ENCODE data around the gene DACT2. TPM values are rescaled to one million over a fixed set of nuclear protein-coding genes. Genes with fewer than 3 reads are reported as not detected.
"Not testable (repeated sequence)": the region's sequence is repeated elsewhere in the genome, so short reads cannot be mapped to it uniquely, and the experiment has no call there.

Gene DACT2
- total RNA-seq, 1 experiment from 2014 or later = not detected

GRCh38 chr6:168315596-168315995, 4.0 kb downstream of the DACT2 start:
- ChIA-PET POLR2A (no interaction called here), CTCF (no interaction called here)
- Mint-ChIP-seq H3K27ac (ENCODE audit: low read depth, unreplicated experiment) (no peak overlapping the region), H3K27me3 (ENCODE audit: insufficient read depth, unreplicated experiment) (peaks cover 25% of the 10 kb centered on the region), H3K36me3 (ENCODE audit: insufficient read depth, unreplicated experiment) (no peaks in the 10 kb centered on the region), H3K9me3 (ENCODE audit: unreplicated experiment) (no peaks in the 10 kb centered on the region), H3K4me3 (ENCODE audit: unreplicated experiment) (no peak overlapping the region), H3K4me1 (ENCODE audit: insufficient read depth, unreplicated experiment) (no peaks in the 10 kb centered on the region)
- DNase-seq (ENCODE audit: unreplicated experiment) = no peak
- TF ChIP-seq CTCF (IDR thresholded peaks at IDR 0.05; ENCODE audit: unreplicated experiment) = no peak
- intact Hi-C loops (cut with micrococcal nuclease) = no loop called here
- BruUV-seq (replicated peaks) = no TSS peak

- no peaks in the 10 kb centered on the region for H3K9me3 Mint-ChIP-seq (ENCODE audit: unreplicated experiment)
- ChIA-PET CTCF (interaction anchor here (0.6 kb wide), 1 partner anchor 29 kb away, joined by 3 read pairs; no protein-coding TSS in a partner anchor), POLR2A (interaction anchor here (0.9 kb wide), 1 partner anchor 28 kb away, joined by 3 read pairs; no protein-coding TSS in a partner anchor)
- no peaks in the 10 kb centered on the region for H3K36me3 Mint-ChIP-seq (ENCODE audit: insufficient read depth, unreplicated experiment)
- H3K27me3 Mint-ChIP-seq (ENCODE audit: insufficient read depth, unreplicated experiment) = peaks cover 25% of the 10 kb centered on the region
- TF ChIP-seq CTCF (IDR thresholded peaks at IDR 0.05; ENCODE audit: unreplicated experiment) = no peak
- intact Hi-C loops (cut with micrococcal nuclease) = no loop called here
- no TSS peak for BruUV-seq (replicated peaks)
- no peaks in the 10 kb centered on the region for H3K4me1 Mint-ChIP-seq (ENCODE audit: insufficient read depth, unreplicated experiment)
- H3K27ac Mint-ChIP-seq (ENCODE audit: low read depth, unreplicated experiment) = no peak overlapping the region
- H3K4me3 Mint-ChIP-seq (ENCODE audit: unreplicated experiment) = no peak overlapping the region
- DNase-seq (ENCODE audit: unreplicated experiment) = peak; percentile 72
Measured at GRCh38 chr6:168314948-168315347, 4.6 kb downstream of the DACT2 start.

- H3K9me3 Mint-ChIP-seq (ENCODE audit: unreplicated experiment) = no peaks in the 10 kb centered on the region
- H3K27me3 Mint-ChIP-seq (ENCODE audit: insufficient read depth, unreplicated experiment) = peaks cover 25% of the 10 kb centered on the region
- H3K4me3 Mint-ChIP-seq (ENCODE audit: unreplicated experiment) = no peak overlapping the region
- no TSS peak for BruUV-seq (replicated peaks)
- H3K36me3 Mint-ChIP-seq (ENCODE audit: insufficient read depth, unreplicated experiment) = no peaks in the 10 kb centered on the region
- no peak for TF ChIP-seq CTCF (IDR thresholded peaks at IDR 0.05; ENCODE audit: unreplicated experiment)
- H3K4me1 Mint-ChIP-seq (ENCODE audit: insufficient read depth, unreplicated experiment) = no peaks in the 10 kb centered on the region
- ChIA-PET CTCF (interaction anchor here (0.6 kb wide), 2 partner anchors 28 to 274 kb away, joined by 3 to 5 read pairs; no protein-coding TSS in a partner anchor), POLR2A (interaction anchor here (0.9 kb wide), 1 partner anchor 27 kb away, joined by 3 read pairs; no protein-coding TSS in a partner anchor)
- intact Hi-C loops (cut with micrococcal nuclease) = no loop called here
- no peak for DNase-seq (ENCODE audit: unreplicated experiment)
- no peak overlapping the region for H3K27ac Mint-ChIP-seq (ENCODE audit: low read depth, unreplicated experiment)
Measured at GRCh38 chr6:168314021-168314420, 5.6 kb downstream of the DACT2 start.

GRCh38 chr6:168313431-168314011, 6.1 kb downstream of the DACT2 start:
- no peaks in the 10 kb centered on the region for H3K36me3 Mint-ChIP-seq (ENCODE audit: insufficient read depth, unreplicated experiment)
- H3K9me3 Mint-ChIP-seq (ENCODE audit: unreplicated experiment) = no peaks in the 10 kb centered on the region
- POLR2A ChIA-PET = no interaction called here
- TF ChIP-seq CTCF (IDR thresholded peaks at IDR 0.05; ENCODE audit: unreplicated experiment) = no peak
- peaks cover 25% of the 10 kb centered on the region for H3K27me3 Mint-ChIP-seq (ENCODE audit: insufficient read depth, unreplicated experiment)
- H3K4me1 Mint-ChIP-seq (ENCODE audit: insufficient read depth, unreplicated experiment) = no peaks in the 10 kb centered on the region
- H3K4me3 Mint-ChIP-seq (ENCODE audit: unreplicated experiment) = no peak overlapping the region
- CTCF ChIA-PET = no interaction called here
- intact Hi-C loops (cut with micrococcal nuclease) = no loop called here
- no TSS peak for BruUV-seq (replicated peaks)
- no peak for DNase-seq (ENCODE audit: unreplicated experiment)
- H3K27ac Mint-ChIP-seq (ENCODE audit: low read depth, unreplicated experiment) = no peak overlapping the region

GRCh38 chr6:168312125-168312507, 7.5 kb downstream of the DACT2 start:
- CTCF ChIA-PET = interaction anchor here (0.8 kb wide), 1 partner anchor 20 kb away, joined by 4 read pairs; no protein-coding TSS in a partner anchor

More at GRCh38 chr6:168312125-168312507, 7.5 kb downstream of the DACT2 start:
- DNase-seq (ENCODE audit: unreplicated experiment); H3K36me3 Mint-ChIP-seq (ENCODE audit: insufficient read depth, unreplicated experiment); BruUV-seq (replicated peaks); H3K4me1 Mint-ChIP-seq (ENCODE audit: insufficient read depth, unreplicated experiment); H3K4me3 Mint-ChIP-seq (ENCODE audit: unreplicated experiment); intact Hi-C loops (cut with micrococcal nuclease); POLR2A ChIA-PET; H3K9me3 Mint-ChIP-seq (ENCODE audit: unreplicated experiment); H3K27ac Mint-ChIP-seq (ENCODE audit: low read depth, unreplicated experiment): not testable (repeated sequence)
- H3K27me3 Mint-ChIP-seq (ENCODE audit: insufficient read depth, unreplicated experiment) = peaks cover 25% of the 10 kb centered on the region

Data from MCF 10A (cell line).